Endothelial cell of umbilical vein (primary cell): ENCODE data around the gene CCL16. TPM values are rescaled to one million over a fixed set of nuclear protein-coding genes. Genes with fewer than 3 reads are reported as not detected.

ENCODE experiments used
- BruUV-seq: library from RNA; stranded (reverse); fragments of 400-500 nt; replicated peaks from 2 replicates; lab custom pipeline; 2021; lab: Mats Ljungman, UMichigan
- CTCF ChIA-PET: fragments of 300-600, 350-600 bp; sonication (Branson Sonifier 250); formaldehyde crosslinking; loops from one replicate; lab custom pipeline; 2021; ENCODE audit warnings: antibody characterized with exemption, inconsistent platforms; lab: Charles Lee
- POLR2A ChIA-PET: fragments of 300-600, 350-600 bp; sonication (Branson Sonifier 250); formaldehyde crosslinking; loops from one replicate; lab custom pipeline; 2021; ENCODE audit warnings: antibody characterized with exemption, inconsistent platforms; lab: Charles Lee
- DNase-seq: peaks from one replicate; pipeline ENCODE4 v3.0.0-alpha.2; 2011; ENCODE audit warnings: low read depth, low spot score
- FAIRE-seq: peaks from 2 replicates; lab custom pipeline; 2011; peaks lifted over from hg19 to GRCh38; lab: Jason Lieb, UNC
- H2AFZ ChIP-seq: 2 replicates; pipeline ENCODE4 v1.6.0; 2012; ENCODE audit warnings: low read depth, low read length, control low read depth, inconsistent platforms
- H3K27ac ChIP-seq: 2 replicates; pipeline ENCODE4 v1.5.1; 2011; ENCODE audit warnings: low read depth, mild to moderate bottlenecking, control low read depth, low read length, moderate library complexity; ENCODE audit not compliant: insufficient read depth
- H3K27me3 ChIP-seq, 2 experiments: 2 replicates each; pipeline versions ENCODE4 v1.6.0 to v1.6.1; 2011; ENCODE audit warnings: low read length in 2 of 2, mixed read lengths in 1 of 2; ENCODE audit not compliant: control insufficient read depth in 2 of 2, insufficient read depth in 2 of 2
- H3K36me3 ChIP-seq, 2 experiments: 2 replicates in 1 of 2; 3 replicates in 1 of 2; pipeline ENCODE4 v1.5.1; 2011; ENCODE audit warnings: low read length in 2 of 2, mild to moderate bottlenecking in 1 of 2, moderate library complexity in 1 of 2; ENCODE audit not compliant: control insufficient read depth in 2 of 2, insufficient read depth in 2 of 2; ENCODE audit errors: extremely low read depth in 1 of 2
- H3K4me1 ChIP-seq: 3 replicates; pipeline ENCODE4 v1.5.1; 2011; ENCODE audit warnings: mild to moderate bottlenecking, low read length; ENCODE audit not compliant: control insufficient read depth, insufficient read depth; ENCODE audit errors: extremely low read depth
- H3K4me2 ChIP-seq: 2 replicates; pipeline ENCODE4 v1.6.1; 2011; ENCODE audit warnings: low read length, control low read depth, mixed read lengths; ENCODE audit not compliant: insufficient read depth
- H3K4me3 ChIP-seq, 3 experiments: fragments of 200-600 bp in 1 of 3; sonication (generic), shearing (Covaris generic) in 1 of 3; replicated peaks in 1 of 3; 2 replicates each; pipeline ENCODE4 v1.5.1; 2011 to 2016; ENCODE audit warnings: control low read depth in 3 of 3, low read length in 3 of 3, mild to moderate bottlenecking in 2 of 3, inconsistent platforms in 1 of 3, low read depth in 1 of 3, moderate library complexity in 1 of 3; ENCODE audit not compliant: insufficient read depth in 1 of 3
- H3K79me2 ChIP-seq: 2 replicates; pipeline ENCODE4 v1.6.0; 2012; ENCODE audit warnings: low read length, inconsistent platforms; ENCODE audit not compliant: control insufficient read depth, insufficient read depth
- H3K9ac ChIP-seq: replicated peaks from 2 replicates; pipeline ENCODE3; 2011; ENCODE audit warnings: low read length, control low read depth; ENCODE audit not compliant: insufficient read depth; ENCODE audit errors: extremely low read depth
- H3K9me1 ChIP-seq: replicated peaks from 3 replicates; pipeline ENCODE4 v1.6.0; 2011; ENCODE audit warnings: mild to moderate bottlenecking, low read length; ENCODE audit not compliant: control insufficient read depth, insufficient read depth; ENCODE audit errors: extremely low read depth
- H3K9me3 ChIP-seq: replicated peaks from 2 replicates; pipeline ENCODE4 v1.5.1; 2012; ENCODE audit warnings: low read length, inconsistent platforms; ENCODE audit not compliant: control insufficient read depth, insufficient read depth
- H4K20me1 ChIP-seq: replicated peaks from 2 replicates; pipeline ENCODE3; 2011; ENCODE audit warnings: mild to moderate bottlenecking, low read length; ENCODE audit not compliant: control insufficient read depth, insufficient read depth; ENCODE audit errors: extremely low read depth
- EZH2 ChIP-seq: IDR thresholded peaks from 2 replicates; pipeline ENCODE4 v1.6.1; 2012; ENCODE audit warnings: borderline replicate concordance, low read depth, mild to moderate bottlenecking, moderate library complexity, low read length, inconsistent platforms; ENCODE audit not compliant: severe bottlenecking
- FOS ChIP-seq: IDR thresholded peaks from 2 replicates; pipeline ENCODE4 v1.6.1; 2011; ENCODE audit warnings: mild to moderate bottlenecking, low read length, moderate library complexity, borderline replicate concordance; ENCODE audit not compliant: insufficient read depth
- JUN ChIP-seq: IDR thresholded peaks from 2 replicates; pipeline ENCODE4 v1.6.1; 2011; ENCODE audit warnings: borderline replicate concordance, low read depth; ENCODE audit not compliant: insufficient read length, insufficient read depth
- dilution Hi-C: fragments of 300-500 bp; cut with MboI; formaldehyde crosslinking; loops from one replicate; pipeline ENCODE4 v1.15.0; 2019; ENCODE audit warnings: low sequenced_read_pairs; ENCODE audit not compliant: extremely low pct_ligation_motif_present
- intact Hi-C: fragments of 100-400 bp; cut with micrococcal nuclease; formaldehyde crosslinking; loops from one replicate; pipeline ENCODE4 v1.10.0; 2022
- polyA plus RNA-seq, 4 experiments: library from polyadenylated mRNA; depleted of rRNA in 3 of 4; stranded (reverse) in 3 of 4; unstranded in 1 of 4; fragments of >200 nt; gene quantifications; 2 replicates each; pipeline versions ENCODE4 v1.2.1 to v1.2.3, GENCODE V29; 2011 to 2012; ENCODE audit warnings: missing spikeins in 1 of 4
- total RNA-seq: library from RNA; stranded (reverse); gene quantifications from 2 replicates; pipeline ENCODE4 v1.2.3, GENCODE V29; 2021

Gene CCL16
- total and polyA plus RNA-seq, 2 donors (not counting 3 experiments of a cell fraction or from before 2014, with no cell fraction given) = 0.18 to 0.51 TPM

DNA sequence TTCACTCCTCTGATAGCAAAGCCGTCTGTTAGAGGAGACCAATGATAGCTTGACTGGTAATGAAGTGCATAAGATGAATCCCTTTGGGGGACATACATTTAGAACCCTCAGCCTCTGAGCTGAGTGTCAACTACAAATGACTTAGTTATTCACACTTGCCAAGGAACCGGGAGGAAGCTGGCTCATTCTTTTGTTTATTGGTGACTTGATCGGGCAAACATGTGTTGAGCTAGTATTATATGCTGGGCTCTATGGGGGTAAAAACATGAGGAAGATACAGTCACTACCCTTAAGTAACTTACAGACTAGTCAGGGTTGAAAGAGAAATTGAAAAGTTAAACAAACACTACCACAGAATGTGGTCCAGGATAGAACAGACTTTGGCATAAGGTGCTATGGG is 3.0 kb downstream of the CCL16 start:
- BruUV-seq = no TSS peak
- dilution Hi-C loops = no loop called here

DNA sequence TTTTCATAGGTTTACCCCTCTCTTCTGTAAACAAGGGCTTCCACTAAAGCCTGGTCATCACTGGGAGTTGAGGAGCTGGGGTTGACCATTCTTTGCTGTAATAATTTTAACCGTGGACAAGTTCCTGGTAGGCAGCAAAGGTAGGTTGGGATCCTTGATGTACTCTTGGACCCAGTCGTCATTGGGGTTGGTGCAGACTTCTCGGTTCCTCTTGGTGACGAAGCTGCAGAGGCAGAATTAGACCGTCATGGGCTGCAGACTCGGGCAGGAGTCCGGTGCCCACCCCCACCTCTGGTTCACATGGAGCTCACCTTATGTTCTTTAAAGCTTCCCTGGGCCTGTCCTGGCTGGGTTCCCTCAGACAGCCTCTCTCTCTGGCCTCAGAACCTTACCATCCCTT is 3.8 kb downstream of the CCL16 start:
- H3K79me2 ChIP-seq = no peaks in the 10 kb centered on the region
- H3K4me2 ChIP-seq = no peak overlapping the region
- peaks cover 38% of the 10 kb centered on the region for H3K4me1 ChIP-seq
- intact Hi-C loops = no loop called here
- no TSS peak for BruUV-seq
- no peaks in the 10 kb centered on the region for H3K9me1 ChIP-seq
- H4K20me1 ChIP-seq = no peaks in the 10 kb centered on the region
- TF ChIP-seq JUN = no peak
- H3K9me3 ChIP-seq = no peaks in the 10 kb centered on the region
- H3K27me3 ChIP-seq = no peaks in the 10 kb centered on the region
- no peak overlapping the region for H3K27ac ChIP-seq
- no peaks in the 10 kb centered on the region for H3K36me3 ChIP-seq
- dilution Hi-C loops = no loop called here
- H2AFZ ChIP-seq = no peak overlapping the region
- ChIA-PET CTCF (interaction anchor here (1.0 to 13.0 kb wide), 5 partner anchors 8 to 171 kb away, joined by 3 to 467 read pairs (median 13); no protein-coding TSS in a partner anchor), POLR2A (interaction anchor here (1.6 kb wide), 1 partner anchor 95 kb away, joined by 4 read pairs; no protein-coding TSS in a partner anchor)
- no peak for FAIRE-seq
- H3K9ac ChIP-seq = no peak overlapping the region
- no peak for DNase-seq
- H3K4me3 ChIP-seq = no peak overlapping the region

More for the DNA sequence above, 3.0 kb downstream of the CCL16 start:
- H3K4me2 ChIP-seq = no peak overlapping the region
- TF ChIP-seq FOS (peak; percentile 42), JUN (peak; percentile 15), EZH2 (no peak)
- H4K20me1 ChIP-seq = no peaks in the 10 kb centered on the region
- H3K79me2 ChIP-seq = no peaks in the 10 kb centered on the region
- H2AFZ ChIP-seq = peak overlapping the region; percentile 35
- no peak overlapping the region for H3K4me3 ChIP-seq
- H3K27ac ChIP-seq = peak overlapping the region; percentile 2
- intact Hi-C loops = no loop called here
- FAIRE-seq = no peak
- H3K4me1 ChIP-seq = peaks cover 30% of the 10 kb centered on the region
- H3K9me3 ChIP-seq = no peaks in the 10 kb centered on the region
- H3K9ac ChIP-seq = no peak overlapping the region
- ChIA-PET CTCF (interaction anchor here (0.9 to 13.0 kb wide), 6 partner anchors 9 to 170 kb away, joined by 3 to 467 read pairs (median 10); no protein-coding TSS in a partner anchor), POLR2A (interaction anchor here (1.6 kb wide), 1 partner anchor 94 kb away, joined by 4 read pairs; no protein-coding TSS in a partner anchor)
- H3K9me1 ChIP-seq = no peaks in the 10 kb centered on the region
- no peaks in the 10 kb centered on the region for H3K36me3 ChIP-seq
- no peaks in the 10 kb centered on the region for H3K27me3 ChIP-seq
- DNase-seq = peak; percentile 59
